H9 (cell line): ENCODE measurements around the gene PBX1. TPM values are rescaled to one million over a fixed set of nuclear protein-coding genes. Genes with fewer than 3 reads are reported as not detected.
"Not testable (repeated sequence)": the region's sequence is repeated elsewhere in the genome, so short reads cannot be mapped to it uniquely, and the experiment has no call there.

Experiments used
- DNase-seq: peaks from one replicate; pipeline ENCODE4 v3.0.0-alpha.2; 2017
- H2AFZ ChIP-seq: one replicate; pipeline ENCODE4 v1.6.1; 2013; ENCODE audit warnings: mild to moderate bottlenecking, low read length, control low read depth, moderate library complexity
- H2AK5ac ChIP-seq: 2 replicates; pipeline ENCODE4 v1.6.1; 2013; ENCODE audit warnings: low read length, control low read depth, mixed read lengths; ENCODE audit not compliant: insufficient read length
- H2BK120ac ChIP-seq: one replicate; pipeline ENCODE4 v1.6.1; 2013; ENCODE audit warnings: low read depth, mild to moderate bottlenecking, low read length, control low read depth, inconsistent platforms; ENCODE audit not compliant: poor library complexity, severe bottlenecking
- H2BK12ac ChIP-seq: 2 replicates; pipeline ENCODE4 v1.6.1; 2013; ENCODE audit warnings: low read length, control low read depth, mixed read lengths, low read depth; ENCODE audit not compliant: insufficient read length
- H2BK15ac ChIP-seq: 2 replicates; pipeline ENCODE4 v1.6.1; 2013; ENCODE audit warnings: low read depth, low read length, control low read depth
- H2BK20ac ChIP-seq: one replicate; pipeline ENCODE4 v1.6.1; 2013; ENCODE audit warnings: low read depth, mild to moderate bottlenecking, low read length, control low read depth, inconsistent platforms; ENCODE audit not compliant: poor library complexity, severe bottlenecking
- H2BK5ac ChIP-seq: 2 replicates; pipeline ENCODE4 v1.6.1; 2013; ENCODE audit warnings: low read length, control low read depth, mixed read lengths; ENCODE audit not compliant: insufficient read length
- H3K14ac ChIP-seq: 2 replicates; pipeline ENCODE4 v1.6.1; 2013; ENCODE audit warnings: low read length, control low read depth; ENCODE audit not compliant: insufficient read depth
- H3K18ac ChIP-seq: 2 replicates; pipeline ENCODE4 v1.6.1; 2013; ENCODE audit warnings: low read depth, mild to moderate bottlenecking, mixed read lengths, low read length, control low read depth; ENCODE audit not compliant: insufficient read length
- H3K23ac ChIP-seq: 2 replicates; pipeline ENCODE4 v1.6.1; 2013; ENCODE audit warnings: low read length, control low read depth, mixed read lengths, low read depth; ENCODE audit not compliant: insufficient read length
- H3K23me2 ChIP-seq: 2 replicates; pipeline ENCODE4 v1.6.1; 2013; ENCODE audit warnings: low read depth, mild to moderate bottlenecking, mixed read lengths, low read length, control low read depth; ENCODE audit not compliant: insufficient read length, poor library complexity, severe bottlenecking
- H3K27ac ChIP-seq: 2 replicates; pipeline ENCODE4 v1.5.1; 2013; ENCODE audit warnings: low read length, control low read depth, mixed read lengths, low read depth; ENCODE audit not compliant: insufficient read length
- H3K27me3 ChIP-seq: 2 replicates; pipeline ENCODE4 v1.6.1; 2013; ENCODE audit warnings: low read length, control low read depth, inconsistent platforms; ENCODE audit not compliant: insufficient read depth
- H3K4ac ChIP-seq: 2 replicates; pipeline ENCODE4 v1.6.1; 2013; ENCODE audit warnings: low read depth, mild to moderate bottlenecking, control low read depth, inconsistent platforms, low read length, moderate library complexity
- H3K4me1 ChIP-seq: 2 replicates; pipeline ENCODE4 v1.6.1; 2013; ENCODE audit warnings: low read length, control low read depth, inconsistent platforms; ENCODE audit not compliant: insufficient read depth
- H3K4me2 ChIP-seq: 2 replicates; pipeline ENCODE4 v1.6.1; 2013; ENCODE audit warnings: low read length, control low read depth, mixed read lengths; ENCODE audit not compliant: insufficient read length, insufficient read depth
- H3K56ac ChIP-seq: 2 replicates; pipeline ENCODE4 v1.6.1; 2013; ENCODE audit warnings: low read depth, mild to moderate bottlenecking, mixed read lengths, low read length, control low read depth; ENCODE audit not compliant: insufficient read length
- H3K79me1 ChIP-seq: 2 replicates; pipeline ENCODE4 v1.6.1; 2013; ENCODE audit warnings: low read depth, mild to moderate bottlenecking, moderate library complexity, low read length, control low read depth, inconsistent platforms; ENCODE audit not compliant: insufficient read depth, poor library complexity, severe bottlenecking
- H3K79me2 ChIP-seq: 2 replicates; pipeline ENCODE4 v1.6.1; 2013; ENCODE audit warnings: low read length, control low read depth, inconsistent platforms; ENCODE audit not compliant: insufficient read depth
- H3K9ac ChIP-seq: 2 replicates; pipeline ENCODE4 v1.6.1; 2013; ENCODE audit warnings: low read length, control low read depth, mixed read lengths; ENCODE audit not compliant: insufficient read length; ENCODE audit errors: extremely low read depth
- H3K9me3 ChIP-seq: one replicate; pipeline ENCODE4 v1.6.1; 2013; ENCODE audit warnings: low read depth, low read length, inconsistent platforms; ENCODE audit not compliant: control insufficient read depth
- H3T11ph ChIP-seq: one replicate; pipeline ENCODE4 v1.6.1; 2013; ENCODE audit warnings: mild to moderate bottlenecking, low read length, control low read depth, inconsistent platforms
- H4K20me1 ChIP-seq: one replicate; pipeline ENCODE4 v1.6.1; 2013; ENCODE audit not compliant: control insufficient read depth, insufficient read length, insufficient read depth
- H4K5ac ChIP-seq: 2 replicates; pipeline ENCODE4 v1.6.1; 2013; ENCODE audit warnings: low read depth, mild to moderate bottlenecking, mixed read lengths, low read length, control low read depth; ENCODE audit not compliant: insufficient read length
- H4K8ac ChIP-seq: replicated peaks from 2 replicates; pipeline ENCODE4 v1.6.1; 2013; ENCODE audit warnings: low read length, control low read depth, mixed read lengths, low read depth; ENCODE audit not compliant: insufficient read length
- H4K91ac ChIP-seq: 2 replicates; pipeline ENCODE4 v1.6.1; 2013; ENCODE audit warnings: low read depth, mild to moderate bottlenecking, moderate library complexity, mixed read lengths, low read length, control low read depth; ENCODE audit not compliant: insufficient read length
- H3K27ac Mint-ChIP-seq, 3 experiments: 2 replicates in 2 of 3; 3 replicates in 1 of 3; pipeline ENCODE4 v1.8.0; 2020 to 2021; ENCODE audit warnings: mixed read lengths in 3 of 3, mild to moderate bottlenecking in 1 of 3, moderate library complexity in 1 of 3
- H3K27me3 Mint-ChIP-seq: 2 replicates; pipeline ENCODE4 v1.8.0; 2021; ENCODE audit warnings: low read depth, mild to moderate bottlenecking, moderate library complexity, mixed read lengths
- H3K36me3 Mint-ChIP-seq, 3 experiments: 2 replicates in 2 of 3; 3 replicates in 1 of 3; pipeline ENCODE4 v1.8.0; 2020 to 2021; ENCODE audit warnings: low read depth in 3 of 3, mixed read lengths in 3 of 3; ENCODE audit not compliant: insufficient read depth in 1 of 3
- H3K4me1 Mint-ChIP-seq, 2 experiments: 2 replicates each; pipeline ENCODE4 v1.8.0; 2020; ENCODE audit warnings: mixed read lengths in 2 of 2
- H3K4me3 Mint-ChIP-seq, 2 experiments: 2 replicates in 1 of 2; 3 replicates in 1 of 2; pipeline ENCODE4 v1.8.0; 2020 to 2021; ENCODE audit warnings: mild to moderate bottlenecking in 2 of 2, mixed read lengths in 2 of 2, moderate library complexity in 1 of 2
- H3K9me3 Mint-ChIP-seq, 2 experiments: 2 replicates in 1 of 2; 3 replicates in 1 of 2; pipeline ENCODE4 v1.8.0; 2020; ENCODE audit warnings: mild to moderate bottlenecking in 2 of 2, mixed read lengths in 2 of 2, moderate library complexity in 1 of 2
- WGBS: extraction: QIAGEN DNeasy Blood & Tissue Kit; methylation state at CpG from one replicate; pipeline ENCODE4 v1.1.7; 2013; ENCODE audit warnings: missing lambda C conversion rate, low lambda C conversion rate, mixed read lengths; ENCODE audit not compliant: insufficient read length; ENCODE audit errors: extremely low coverage; 5-methylcytosine and 5-hydroxymethylcytosine counted together
- total RNA-seq: library from RNA; stranded (reverse); gene quantifications from 2 replicates; pipeline ENCODE4 v1.2.1, GENCODE V29; 2021
- TF ChIP-seq, protein P1 (sequence below): fragments of 200-600 bp; sonication (generic); conservative IDR thresholded peaks from 3 replicates; pipeline ENCODE4 v1.8.0; 2021; ENCODE audit warnings: antibody characterized with exemption, mild to moderate bottlenecking

The PBX1 gene
- total RNA-seq, 1 experiment from 2014 or later = 142 TPM

DNA sequence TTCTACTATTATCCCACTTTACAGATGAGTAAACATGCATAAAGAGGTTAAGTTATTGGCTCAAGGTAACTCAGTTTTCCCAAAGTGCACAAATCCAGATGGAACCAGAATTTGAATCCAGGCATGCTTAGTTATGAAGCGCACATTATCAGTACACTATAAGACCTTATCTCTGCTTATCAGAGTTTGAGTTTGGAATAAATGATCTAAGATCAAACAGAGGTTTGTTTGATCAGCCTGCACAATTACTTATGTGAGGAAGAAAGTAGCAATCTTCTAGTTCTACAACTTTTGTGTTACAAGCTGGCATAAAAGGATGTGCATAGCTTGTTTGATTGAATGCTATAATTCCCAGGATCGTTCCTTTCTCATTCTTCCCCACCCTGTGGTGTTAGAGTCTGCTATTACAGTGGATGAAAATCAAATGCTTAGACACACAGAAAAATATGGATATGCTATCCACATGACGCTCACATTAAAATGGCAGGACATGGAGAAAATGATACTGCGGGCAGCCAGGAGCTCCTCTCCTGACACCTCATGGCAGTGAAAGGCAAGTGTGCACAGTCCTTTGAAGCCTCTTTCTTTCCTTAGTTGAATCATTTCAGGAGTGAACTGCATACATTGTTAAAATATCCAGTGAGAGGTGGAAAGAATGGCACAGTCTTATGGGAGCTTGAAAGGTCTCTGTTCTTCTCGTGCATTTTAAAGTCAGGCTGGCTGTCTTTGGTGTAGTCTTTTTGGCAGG lies 23.9 kb upstream of the PBX1 start:
- H3K4me2 ChIP-seq = no peak overlapping the region
- H3K4me1 Mint-ChIP-seq = no peaks in the 10 kb centered on the region
- H2AK5ac ChIP-seq = no peak overlapping the region
- DNase-seq = no peak
- H2BK20ac ChIP-seq = no peak overlapping the region
- no peak overlapping the region for H3K14ac ChIP-seq
- H3K23me2 ChIP-seq = no peaks in the 10 kb centered on the region
- no peak overlapping the region for H3K4me3 Mint-ChIP-seq
- H3K36me3 Mint-ChIP-seq = no peaks in the 10 kb centered on the region
- no peak overlapping the region for H2AFZ ChIP-seq
- H3K27me3 ChIP-seq = no peaks in the 10 kb centered on the region
- H3K18ac ChIP-seq = no peak overlapping the region
- no peak overlapping the region for H4K8ac ChIP-seq
- no peak overlapping the region for H3K23ac ChIP-seq
- no peak overlapping the region for H2BK120ac ChIP-seq
- no peak overlapping the region for H4K91ac ChIP-seq
- no peak overlapping the region; a peak in 1 of 7 replicates for H3K27ac Mint-ChIP-seq
- no peaks in the 10 kb centered on the region for H4K20me1 ChIP-seq
- 0 out of 5 replicates have a peak, but pooled peaks cover 0 to 1% of the 10 kb centered on the region in 2 experiments for H3K9me3 Mint-ChIP-seq
- no CpG with 5 or more reads among the region's 5 CpGs for WGBS
- no peaks in the 10 kb centered on the region for H3K9me3 ChIP-seq
- no peak overlapping the region for H3K27ac ChIP-seq
- no peaks in the 10 kb centered on the region for H3K79me2 ChIP-seq
- no peak overlapping the region for H2BK12ac ChIP-seq
- H2BK15ac ChIP-seq = no peak overlapping the region
- H4K5ac ChIP-seq = no peak overlapping the region
- no peak overlapping the region for H2BK5ac ChIP-seq
- no peak overlapping the region for H3K4ac ChIP-seq
- TF ChIP-seq, protein P1, sequence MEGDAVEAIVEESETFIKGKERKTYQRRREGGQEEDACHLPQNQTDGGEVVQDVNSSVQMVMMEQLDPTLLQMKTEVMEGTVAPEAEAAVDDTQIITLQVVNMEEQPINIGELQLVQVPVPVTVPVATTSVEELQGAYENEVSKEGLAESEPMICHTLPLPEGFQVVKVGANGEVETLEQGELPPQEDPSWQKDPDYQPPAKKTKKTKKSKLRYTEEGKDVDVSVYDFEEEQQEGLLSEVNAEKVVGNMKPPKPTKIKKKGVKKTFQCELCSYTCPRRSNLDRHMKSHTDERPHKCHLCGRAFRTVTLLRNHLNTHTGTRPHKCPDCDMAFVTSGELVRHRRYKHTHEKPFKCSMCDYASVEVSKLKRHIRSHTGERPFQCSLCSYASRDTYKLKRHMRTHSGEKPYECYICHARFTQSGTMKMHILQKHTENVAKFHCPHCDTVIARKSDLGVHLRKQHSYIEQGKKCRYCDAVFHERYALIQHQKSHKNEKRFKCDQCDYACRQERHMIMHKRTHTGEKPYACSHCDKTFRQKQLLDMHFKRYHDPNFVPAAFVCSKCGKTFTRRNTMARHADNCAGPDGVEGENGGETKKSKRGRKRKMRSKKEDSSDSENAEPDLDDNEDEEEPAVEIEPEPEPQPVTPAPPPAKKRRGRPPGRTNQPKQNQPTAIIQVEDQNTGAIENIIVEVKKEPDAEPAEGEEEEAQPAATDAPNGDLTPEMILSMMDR = no peak
- H3K79me1 ChIP-seq = no peaks in the 10 kb centered on the region
- no peak overlapping the region for H3K56ac ChIP-seq
- H3T11ph ChIP-seq = no peak overlapping the region
- H3K27me3 Mint-ChIP-seq = no peaks in the 10 kb centered on the region
- no peaks in the 10 kb centered on the region for H3K4me1 ChIP-seq
- H3K9ac ChIP-seq = no peak overlapping the region

DNA sequence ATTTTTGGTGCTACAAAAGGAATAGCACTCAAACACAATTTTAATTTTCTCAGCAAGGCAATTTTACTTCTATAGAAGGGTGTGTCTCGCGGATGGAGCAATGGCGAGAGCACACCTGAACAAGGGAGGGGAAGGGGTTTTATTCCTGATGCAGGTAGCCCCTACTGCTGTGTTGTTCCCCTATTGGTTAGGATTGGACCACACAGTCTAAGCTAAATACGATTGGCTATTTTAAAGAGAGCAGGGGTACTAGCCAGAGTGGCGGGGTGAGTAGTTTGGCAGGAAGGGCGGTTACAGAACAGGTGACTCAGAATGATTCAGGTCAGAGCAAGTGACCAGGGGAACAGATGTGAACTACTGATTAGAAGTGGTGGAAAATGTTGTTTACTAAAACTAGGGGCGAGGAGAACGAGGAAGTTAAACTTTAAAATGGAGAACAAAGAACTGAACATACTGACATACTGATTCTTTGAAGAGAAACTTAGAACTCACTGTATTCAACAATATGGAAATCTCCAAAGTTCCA lies 6.5 kb upstream of the PBX1 start:
- H4K91ac ChIP-seq, H3K4me2 ChIP-seq, H2BK120ac ChIP-seq, H3K23ac ChIP-seq, H3K4me3 Mint-ChIP-seq, H3K27me3 ChIP-seq, H3K56ac ChIP-seq, H3K27ac ChIP-seq, H2BK12ac ChIP-seq, H3K4me1 Mint-ChIP-seq, DNase-seq, H3K27me3 Mint-ChIP-seq, H2BK5ac ChIP-seq, H3K18ac ChIP-seq, H3K4ac ChIP-seq, H2AFZ ChIP-seq, H4K20me1 ChIP-seq, H3K79me1 ChIP-seq, H3K27ac Mint-ChIP-seq, H4K5ac ChIP-seq, H2BK20ac ChIP-seq, H2BK15ac ChIP-seq, H4K8ac ChIP-seq, H3K23me2 ChIP-seq, H3K14ac ChIP-seq, H3K4me1 ChIP-seq, H2AK5ac ChIP-seq, H3K9me3 ChIP-seq, H3K79me2 ChIP-seq, H3T11ph ChIP-seq, H3K9ac ChIP-seq: not testable (repeated sequence)
- WGBS = no CpG with 5 or more reads among the region's 8 CpGs
- Mint-ChIP-seq H3K36me3 (peaks cover 26 to 36% (median 28%) of the 10 kb centered on the region in 3 experiments), H3K9me3 (peaks cover 31 to 39% of the 10 kb centered on the region in 2 experiments)
